CMK (cell line): ENCODE results near the gene SLC25A40.
"Not testable (repeated sequence)": the region's sequence is repeated elsewhere in the genome, so short reads cannot be mapped to it uniquely, and the experiment has no call there.

Experiments used
- DNase-seq: peaks from one replicate; pipeline ENCODE4 v3.0.0-alpha.2; 2010; ENCODE audit warnings: low read depth

SLC25A40 gene

GRCh38 chr7:87870471-87870870 is 5.7 kb downstream of the SLC25A40 start:
- DNase-seq, result no peak

GRCh38 chr7:87866533-87866932 is 9.6 kb downstream of the SLC25A40 start:
- not testable (repeated sequence) for DNase-seq

- DNase-seq, result no peak
Measured at GRCh38 chr7:87866089-87866488, 10.1 kb downstream of the SLC25A40 start.

GRCh38 chr7:87858417-87859100 is 17.6 kb downstream of the SLC25A40 start:
- no peak for DNase-seq

- DNase-seq, result no peak
Measured at GRCh38 chr7:87853237-87853864, 22.8 kb downstream of the SLC25A40 start.

GRCh38 chr7:87852306-87852705 is 23.9 kb downstream of the SLC25A40 start:
- DNase-seq, result no peak

GRCh38 chr7:87850836-87851593 is 25.1 kb downstream of the SLC25A40 start:
- DNase-seq, result no peak

- DNase-seq, result no peak
Measured at GRCh38 chr7:87837597-87837996, 38.6 kb downstream of the SLC25A40 start.

- no peak for DNase-seq
Measured at GRCh38 chr7:87833130-87833529, 43.0 kb downstream of the SLC25A40 start.

- DNase-seq, result no peak
Measured at GRCh38 chr7:87831097-87831496, 45.1 kb downstream of the SLC25A40 start.

GRCh38 chr7:87828383-87828782 is 47.8 kb downstream of the SLC25A40 start:
- not testable (repeated sequence) for DNase-seq

- DNase-seq, result not testable (repeated sequence)
Measured at GRCh38 chr7:87825369-87825768, 50.8 kb downstream of the SLC25A40 start.

GRCh38 chr7:87822056-87822455 is 54.1 kb downstream of the SLC25A40 start:
- not testable (repeated sequence) for DNase-seq

- no peak for DNase-seq
Measured at GRCh38 chr7:87818336-87818735, 57.8 kb downstream of the SLC25A40 start.

GRCh38 chr7:87816389-87816788 is 59.8 kb downstream of the SLC25A40 start:
- no peak for DNase-seq

GRCh38 chr7:87810726-87811125 is 65.4 kb downstream of the SLC25A40 start:
- no peak for DNase-seq

GRCh38 chr7:87810130-87810529 is 66.0 kb downstream of the SLC25A40 start:
- no peak for DNase-seq

GRCh38 chr7:87806150-87806549 is 70.0 kb downstream of the SLC25A40 start:
- no peak for DNase-seq

- no peak for DNase-seq
Measured at GRCh38 chr7:87797798-87798403, 78.3 kb downstream of the SLC25A40 start.

- DNase-seq, result no peak
Measured at GRCh38 chr7:87797395-87797794, 78.8 kb downstream of the SLC25A40 start.

- DNase-seq, result no peak
Measured at GRCh38 chr7:87785368-87785995, 90.7 kb downstream of the SLC25A40 start.

GRCh38 chr7:87784424-87784823 is 91.7 kb downstream of the SLC25A40 start:
- DNase-seq, result no peak
